Stimulated activated CD4-positive, alpha-beta T cell treated with anti-CD3 and anti-CD28 coated beads, Interleukin-2, amount 100 ng/mL, for 4 hours (primary cell): ENCODE measurements around the gene GRK6.
"Not testable (repeated sequence)": the region's sequence is repeated elsewhere in the genome, so short reads cannot be mapped to it uniquely, and the experiment has no call there.

Experiments used
- DNase-seq: peaks from one replicate; pipeline ENCODE4 v3.0.0-alpha.2; 2020; ENCODE audit warnings: low read depth

The GRK6 gene

GRCh38 chr5:177399997-177400868 is 26.2 kb upstream of the GRK6 start, which contains the start of gene PFN3:
PFN3 (minus strand) TSS chr5:177400661; CDS start chr5:177400576, 85 bp downstream.
- DNase-seq = no peak

DNA sequence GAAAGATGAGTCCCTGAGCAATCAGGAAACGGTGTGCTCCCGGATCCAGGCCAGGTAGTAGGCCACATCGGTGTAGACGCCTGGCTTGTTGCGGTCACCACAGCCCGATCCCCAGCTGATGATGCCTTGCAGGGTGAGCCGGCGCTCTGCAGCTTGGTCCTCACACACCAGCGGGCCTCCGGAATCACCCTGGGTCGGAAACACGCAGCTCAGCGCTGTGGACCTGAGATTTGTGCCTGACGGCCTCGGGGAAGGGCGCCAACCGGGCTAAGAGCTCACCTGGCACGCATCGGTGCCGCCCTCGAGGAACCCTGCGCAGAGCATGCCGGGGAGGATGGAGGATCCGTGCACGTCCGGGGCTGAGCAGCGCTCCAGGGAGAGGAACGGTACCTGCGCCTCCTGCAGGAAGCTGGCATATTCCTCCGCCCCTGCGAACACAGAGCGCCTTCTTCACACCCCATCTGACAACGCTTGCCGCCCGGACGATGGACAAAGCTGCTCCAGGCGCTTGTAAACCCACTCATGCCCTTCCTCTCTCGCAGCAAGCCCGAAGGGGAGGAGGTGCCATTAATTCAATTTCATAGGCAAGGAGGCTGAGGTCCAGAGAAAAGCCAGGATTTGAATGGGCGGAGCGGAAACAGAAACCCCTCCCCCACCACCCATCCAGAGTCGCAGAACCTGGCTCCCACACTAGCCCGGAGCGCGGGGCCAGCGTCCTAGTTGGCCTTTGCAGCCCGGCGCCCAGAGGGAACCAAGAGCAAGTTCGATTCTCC is 24.0 kb upstream of the GRK6 start:
- peak; percentile 62 for DNase-seq

DNA sequence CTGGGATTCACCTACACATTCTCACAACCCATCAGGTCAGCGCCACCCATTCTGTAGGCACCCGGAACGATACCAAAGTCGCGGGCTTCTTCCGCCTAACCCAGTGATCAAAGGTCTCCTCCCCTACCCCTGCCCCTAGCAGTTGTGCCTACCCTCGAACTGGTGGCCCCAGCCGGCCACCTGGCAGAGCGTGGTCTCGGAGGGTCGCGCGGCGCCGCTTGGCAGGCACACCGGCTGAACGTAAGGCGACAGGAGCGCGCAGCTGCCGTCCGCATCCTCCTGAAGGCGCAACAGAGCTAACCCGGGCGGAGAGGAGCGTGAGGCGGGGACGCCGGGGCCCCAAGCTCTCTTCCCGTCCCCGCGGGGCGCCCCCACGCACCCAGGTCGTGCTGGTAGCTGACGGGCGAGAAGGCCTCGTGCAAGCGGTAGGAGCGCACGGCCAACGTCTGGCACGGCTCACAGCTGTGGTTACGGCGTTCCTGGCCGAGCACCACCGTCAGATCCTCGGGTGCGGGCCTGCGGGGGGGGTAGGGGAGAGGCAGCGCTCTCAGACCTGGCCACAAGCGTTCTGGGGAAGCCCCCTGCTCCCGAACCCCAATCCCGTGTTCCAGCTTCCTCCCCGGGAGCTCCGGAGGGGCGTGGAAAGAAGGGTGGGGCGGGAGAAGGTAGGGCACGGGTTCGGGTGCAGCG is 23.2 kb upstream of the GRK6 start:
- no peak for DNase-seq

GRCh38 chr5:177403792-177404640 is 22.5 kb upstream of the GRK6 start:
- DNase-seq = peak; percentile 80

DNA sequence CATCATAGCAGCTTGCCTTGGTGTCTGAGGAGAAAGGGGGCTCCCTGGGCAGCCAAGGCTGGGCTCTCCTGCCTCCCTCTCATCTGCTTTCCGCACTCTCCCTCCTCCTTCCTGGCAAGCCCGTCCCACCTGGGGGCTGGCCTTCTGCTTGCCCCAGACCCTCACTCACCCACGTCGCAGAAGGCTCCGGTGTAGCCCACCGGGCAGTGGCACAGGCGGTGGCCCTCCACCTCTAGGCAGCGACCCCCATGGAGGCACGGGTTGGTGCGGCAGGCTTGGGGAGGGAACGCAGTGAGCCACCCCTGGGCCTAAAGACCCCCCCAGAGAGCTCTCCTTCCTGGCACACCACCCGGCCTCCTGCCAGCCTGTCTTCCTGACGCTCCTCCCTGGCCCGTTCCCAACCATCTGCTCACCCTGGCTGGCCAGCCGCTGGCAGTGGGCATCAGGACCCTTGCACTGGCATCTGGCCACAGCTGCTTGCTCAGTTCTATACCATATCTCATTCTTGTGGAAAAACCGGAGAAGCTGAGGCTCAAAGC is 21.8 kb upstream of the GRK6 start:
- no peak for DNase-seq

DNA sequence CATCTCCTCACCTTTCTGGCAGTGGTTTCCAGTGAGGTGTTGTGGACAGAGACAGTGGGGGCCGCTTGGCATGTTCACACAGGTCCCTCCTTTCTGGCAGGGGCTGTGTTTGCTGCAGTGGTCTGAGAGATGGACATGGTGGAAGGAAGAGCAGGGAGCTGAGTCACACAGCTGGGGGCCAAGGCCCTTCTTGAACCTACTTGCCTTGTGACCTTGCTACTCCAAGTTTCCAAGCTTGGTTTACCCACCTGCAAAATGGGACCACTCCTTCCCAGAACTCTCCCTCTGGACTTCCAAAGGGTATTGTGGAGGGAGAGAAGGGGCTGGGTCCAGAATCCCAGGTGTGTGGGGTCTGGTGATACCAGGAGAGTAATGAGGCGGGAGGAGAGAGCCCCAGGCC is 21.2 kb upstream of the GRK6 start:
- DNase-seq = no peak

DNA sequence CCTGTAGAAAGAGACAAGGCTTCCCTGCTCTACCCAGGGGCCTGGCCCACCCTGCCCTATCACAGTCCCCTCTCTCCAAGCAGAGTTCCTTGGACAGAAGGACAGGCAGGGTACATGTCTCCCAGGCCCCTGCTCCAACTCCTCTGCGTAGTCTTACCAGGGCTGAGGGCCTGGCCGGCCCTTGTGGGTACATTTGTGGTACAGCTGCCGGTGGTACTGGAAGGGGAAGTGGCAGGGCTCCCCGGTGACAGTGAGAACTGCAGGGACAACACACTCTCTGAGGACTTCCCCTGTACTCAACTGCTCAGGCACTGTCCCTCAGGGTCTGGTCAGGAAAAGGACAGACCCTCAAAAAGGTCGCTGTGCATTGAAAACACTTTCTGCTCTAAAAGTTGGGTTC is 20.7 kb upstream of the GRK6 start:
- DNase-seq = no peak

DNA sequence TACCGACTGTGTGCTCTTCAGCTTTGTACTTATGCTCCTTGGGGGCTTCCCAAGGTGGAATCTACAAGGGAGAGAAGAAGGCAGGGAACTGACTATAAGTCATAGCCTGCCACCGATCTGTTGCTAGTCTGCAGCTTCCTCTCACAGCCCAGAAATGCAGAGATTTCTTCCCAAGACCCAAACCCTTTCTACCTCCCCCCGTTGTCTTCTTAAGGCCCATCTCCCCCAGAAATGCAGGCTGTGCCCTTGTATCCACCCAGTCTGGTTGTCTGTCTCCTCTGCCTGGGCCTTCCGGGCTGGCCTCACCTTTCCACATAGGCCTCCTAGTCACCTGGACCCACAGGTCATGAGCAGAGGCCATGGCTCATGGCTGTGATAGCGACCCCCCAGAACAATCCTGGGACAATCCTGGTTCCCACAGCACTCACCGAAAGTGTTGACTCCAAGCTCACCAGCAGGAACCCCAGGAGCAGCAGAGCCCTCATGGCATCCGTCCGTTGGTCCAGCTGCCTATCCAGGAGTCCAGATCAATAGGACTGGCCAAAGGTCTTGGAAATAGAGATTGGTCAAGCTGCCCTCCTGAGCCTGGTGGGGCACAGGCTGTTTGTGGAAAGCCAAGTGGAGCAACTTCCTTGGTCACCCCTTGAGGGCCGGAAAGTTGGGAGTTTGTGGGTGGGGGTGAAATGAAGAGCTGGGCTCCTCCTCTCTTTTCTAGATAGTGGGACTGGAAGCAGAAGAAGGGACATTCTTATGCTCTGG is 17.3 kb upstream of the GRK6 start, which contains the start of gene F12:
Gene F12 (minus strand): TSS at position 522 of the 759 bp plus-strand sequence. CDS start 37 bp downstream, at position 485.
- DNase-seq = no peak

DNA sequence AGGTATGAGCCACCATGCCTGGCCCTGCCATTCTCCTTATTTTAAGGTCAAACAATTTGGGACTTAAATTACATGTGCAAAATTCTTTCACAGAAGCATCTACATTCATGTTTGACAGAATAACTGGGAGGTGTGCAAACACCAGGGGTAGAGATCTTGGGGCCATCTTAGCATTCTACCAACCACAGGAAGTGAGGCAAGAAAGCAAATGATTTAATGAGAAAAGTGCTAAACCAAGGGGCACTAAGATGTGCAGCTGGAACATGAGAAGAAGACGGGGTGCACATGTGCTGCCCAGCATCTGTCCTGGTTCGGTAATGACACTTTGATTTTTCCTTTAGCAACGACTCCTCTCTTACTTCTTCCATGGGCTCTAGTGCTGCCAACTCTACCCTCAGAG is 15.9 kb upstream of the GRK6 start:
- no peak for DNase-seq

DNA sequence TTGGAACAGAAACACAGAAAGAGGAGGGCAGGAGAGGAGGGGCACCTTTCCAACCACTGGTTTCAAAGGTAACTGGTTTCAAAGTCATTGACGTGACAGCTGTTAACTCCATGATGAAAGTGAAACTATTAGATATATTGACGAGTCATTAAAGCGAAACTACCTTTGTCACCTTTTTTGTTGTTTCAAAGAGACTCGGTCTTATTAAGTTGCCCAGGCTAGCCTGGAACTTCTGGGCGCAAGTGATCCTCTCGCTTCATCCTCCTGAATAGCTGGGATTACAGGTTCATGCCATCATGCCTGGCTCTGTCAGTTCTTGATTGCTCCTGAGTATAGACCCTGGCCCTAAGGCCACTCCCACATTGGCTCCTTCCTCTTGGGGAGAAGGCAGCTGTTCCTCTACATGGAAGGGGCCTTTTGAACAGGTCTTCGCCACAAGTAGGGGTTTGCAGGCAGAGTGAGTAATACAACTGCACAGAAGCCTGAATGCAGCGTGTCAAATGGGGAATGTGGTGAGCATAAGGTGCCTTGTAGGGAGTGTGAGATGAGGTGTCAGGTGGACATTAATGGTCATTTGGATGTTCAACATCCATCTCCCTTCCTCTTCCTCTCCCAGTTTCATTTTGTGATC is 13.8 kb upstream of the GRK6 start:
- no peak for DNase-seq

GRCh38 chr5:177414481-177414880 is 12.0 kb upstream of the GRK6 start:
- DNase-seq = no peak

DNA sequence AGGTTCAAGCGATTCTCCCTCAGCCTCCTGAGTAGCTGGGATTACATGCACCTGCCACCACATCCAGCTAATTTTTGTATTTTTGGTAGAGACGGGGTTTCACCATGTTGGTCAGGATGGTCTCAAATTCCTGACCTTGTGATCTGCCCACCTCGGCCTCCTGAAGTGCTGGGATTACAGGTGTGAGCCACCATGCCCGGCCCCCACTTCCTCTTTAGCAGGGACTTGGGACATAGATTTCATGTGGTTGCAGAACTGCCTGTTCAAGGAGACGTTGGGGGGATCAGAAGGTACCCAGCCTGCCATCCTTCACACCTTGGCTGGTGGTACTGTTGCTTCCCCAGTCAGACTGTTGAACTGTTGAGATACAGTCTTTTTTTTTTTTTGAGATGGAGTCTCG is 9.4 kb upstream of the GRK6 start:
- not testable (repeated sequence) for DNase-seq

DNA sequence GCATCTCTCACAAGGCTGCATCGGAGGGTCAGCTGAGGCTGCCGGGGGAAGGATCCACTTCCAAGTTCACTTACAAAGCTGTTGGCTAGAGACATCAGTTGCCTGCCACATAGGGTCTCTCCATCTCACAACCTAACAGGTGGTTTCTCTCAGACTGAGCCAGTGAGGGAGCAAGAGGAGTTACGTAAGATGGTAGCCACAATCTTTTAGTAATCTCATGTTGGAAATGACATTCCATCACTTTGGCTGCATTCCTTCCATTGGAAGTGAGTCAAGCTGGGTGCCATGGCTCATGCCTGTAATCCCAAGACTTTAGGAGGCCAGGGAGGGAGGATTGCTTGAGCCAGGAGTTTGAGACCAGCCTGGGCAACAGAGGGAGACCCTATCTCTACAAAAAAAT is 7.4 kb upstream of the GRK6 start:
- no peak for DNase-seq

DNA sequence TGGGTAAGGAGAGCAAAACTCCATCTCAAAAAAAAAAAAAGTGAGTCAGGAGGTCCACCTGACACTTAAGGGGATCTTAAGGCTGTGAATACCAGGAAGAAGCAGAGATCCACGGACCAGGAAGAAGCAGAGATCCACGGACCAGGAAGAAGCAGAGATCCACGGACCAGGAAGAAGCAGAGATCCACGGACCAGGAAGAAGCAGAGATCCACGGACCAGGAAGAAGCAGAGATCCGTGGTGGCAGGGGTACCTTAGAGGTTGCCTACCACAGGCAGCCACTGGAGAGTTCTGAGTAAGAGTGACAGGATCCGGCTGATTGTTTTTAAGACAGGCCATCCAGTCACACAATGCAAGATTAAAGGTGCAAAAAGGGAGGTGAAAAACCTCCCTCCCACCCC is 6.0 kb upstream of the GRK6 start:
- not testable (repeated sequence) for DNase-seq

DNA sequence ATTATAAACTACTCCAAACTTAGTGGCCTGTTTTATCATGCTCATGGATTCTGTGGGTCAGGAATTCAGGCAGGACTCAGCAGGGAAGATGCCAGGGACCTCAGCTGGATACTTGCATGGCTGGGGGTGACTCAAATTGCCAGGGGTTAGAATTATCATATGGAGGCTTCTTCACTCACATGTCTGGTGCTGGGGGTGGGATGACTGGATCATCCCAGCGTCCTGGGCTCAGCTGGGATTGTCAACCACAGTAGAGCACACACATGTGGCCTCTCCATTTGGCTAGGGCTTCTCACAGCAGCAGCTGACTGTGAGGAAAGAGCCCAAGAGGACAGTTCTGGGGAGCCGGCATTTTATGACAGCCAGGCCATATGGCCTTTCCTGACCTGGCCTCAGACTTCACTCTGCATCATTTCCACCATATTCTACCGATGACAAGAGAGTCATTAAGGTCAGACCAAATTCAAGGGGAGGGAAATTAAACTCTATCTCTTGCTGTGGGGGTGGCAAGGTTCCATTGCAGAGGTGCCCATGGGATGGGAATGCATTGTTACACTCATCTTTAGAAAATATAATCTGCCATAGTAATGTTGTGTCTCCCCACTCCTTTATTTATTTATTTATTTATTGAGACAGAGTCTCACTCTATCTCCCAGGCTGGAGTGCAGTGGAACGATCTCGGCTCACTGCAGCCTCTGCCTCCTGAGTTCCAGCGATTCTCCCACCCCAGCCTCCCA is 5.2 kb upstream of the GRK6 start:
- no peak for DNase-seq

- no peak for DNase-seq
Measured at GRCh38 chr5:177423671-177424070, 2.8 kb upstream of the GRK6 start.

GRCh38 chr5:177425196-177425800 is 1.2 kb upstream of the GRK6 start:
- DNase-seq = no peak

DNA sequence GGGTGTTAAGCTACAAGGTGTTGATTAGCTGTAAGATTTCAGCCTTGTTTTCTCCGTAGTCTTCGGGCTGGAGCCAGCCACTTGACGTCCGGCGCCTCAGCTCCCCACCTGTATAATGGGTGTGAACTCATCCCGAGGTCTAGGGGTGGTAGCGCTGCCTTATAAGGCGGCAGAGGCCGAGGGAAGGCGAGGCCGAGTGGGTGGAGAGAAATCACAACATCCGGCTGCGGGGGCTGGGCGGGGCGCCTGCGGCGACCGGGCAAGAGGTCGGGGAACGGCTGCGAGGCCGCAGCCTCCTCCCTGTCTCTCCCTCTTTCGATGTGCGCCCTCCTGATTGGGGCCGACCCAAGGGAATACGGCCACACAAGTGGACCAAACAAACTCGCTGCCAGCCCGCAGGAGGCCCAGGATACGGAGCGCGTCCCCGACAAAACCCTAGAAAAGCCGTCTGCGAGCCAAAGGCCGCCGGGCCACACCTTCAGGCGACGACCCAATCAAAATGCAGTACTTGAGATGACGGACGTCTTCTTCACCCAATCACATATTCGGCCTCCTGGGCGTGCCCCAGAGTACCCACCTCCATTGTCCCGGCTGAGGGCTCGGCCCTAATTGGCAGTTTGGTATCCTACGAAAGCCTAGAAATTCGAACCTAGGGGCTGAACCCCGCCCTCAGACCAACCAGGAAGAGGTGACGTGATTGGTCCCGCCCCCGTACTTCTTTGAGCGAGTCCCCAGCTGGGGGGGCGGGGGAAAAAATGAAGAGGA is 493 bp upstream of the GRK6 start:
- DNase-seq = peak; percentile 100
